Measurements from ENCODE around the gene ADAMTS9. TPM values are rescaled to one million over a fixed set of nuclear protein-coding genes. Genes with fewer than 3 reads are reported as not detected.

The ADAMTS9 gene
- total RNA-seq, 1 experiment from 2014 or later = 1.8 TPM

DNA sequence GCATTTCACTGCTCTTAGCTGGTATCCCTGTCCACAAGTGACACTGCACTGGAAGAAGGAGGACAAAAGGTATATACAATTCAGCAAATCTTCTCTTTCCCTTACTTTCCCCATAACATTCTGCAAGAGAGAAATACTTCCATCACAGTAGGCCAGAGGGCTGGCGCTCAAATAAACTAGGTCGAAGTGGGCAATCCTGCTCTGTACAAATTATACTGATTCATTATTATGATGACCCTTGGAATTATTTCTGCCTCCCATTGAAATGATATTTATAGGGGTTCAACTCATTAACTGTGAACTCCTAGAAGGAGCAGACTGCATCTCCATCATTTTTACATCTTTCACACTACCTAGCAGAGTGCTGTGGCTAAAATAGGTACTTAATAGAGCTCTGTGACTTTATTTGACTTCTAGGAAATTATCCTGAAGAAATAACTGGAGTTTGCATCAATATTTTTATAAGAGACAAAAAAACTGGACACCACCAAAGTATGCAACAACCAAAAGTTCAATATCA, 80.7 kb downstream of the ADAMTS9 start:
- Mint-ChIP-seq H3K4me3 (ENCODE audit: unreplicated experiment) (no peak overlapping the region), H3K9me3 (ENCODE audit: unreplicated experiment) (no peaks in the 10 kb centered on the region), H3K27ac (ENCODE audit: low read depth, unreplicated experiment) (no peak overlapping the region), H3K36me3 (ENCODE audit: insufficient read depth, unreplicated experiment) (no peaks in the 10 kb centered on the region), H3K27me3 (ENCODE audit: insufficient read depth, unreplicated experiment) (no peaks in the 10 kb centered on the region), H3K4me1 (ENCODE audit: insufficient read depth, unreplicated experiment) (no peaks in the 10 kb centered on the region)
- no TSS peak for BruUV-seq (replicated peaks)
- POLR2A ChIA-PET = no interaction called here
- DNase-seq (ENCODE audit: unreplicated experiment) = no peak
- TF ChIP-seq, protein P1, sequence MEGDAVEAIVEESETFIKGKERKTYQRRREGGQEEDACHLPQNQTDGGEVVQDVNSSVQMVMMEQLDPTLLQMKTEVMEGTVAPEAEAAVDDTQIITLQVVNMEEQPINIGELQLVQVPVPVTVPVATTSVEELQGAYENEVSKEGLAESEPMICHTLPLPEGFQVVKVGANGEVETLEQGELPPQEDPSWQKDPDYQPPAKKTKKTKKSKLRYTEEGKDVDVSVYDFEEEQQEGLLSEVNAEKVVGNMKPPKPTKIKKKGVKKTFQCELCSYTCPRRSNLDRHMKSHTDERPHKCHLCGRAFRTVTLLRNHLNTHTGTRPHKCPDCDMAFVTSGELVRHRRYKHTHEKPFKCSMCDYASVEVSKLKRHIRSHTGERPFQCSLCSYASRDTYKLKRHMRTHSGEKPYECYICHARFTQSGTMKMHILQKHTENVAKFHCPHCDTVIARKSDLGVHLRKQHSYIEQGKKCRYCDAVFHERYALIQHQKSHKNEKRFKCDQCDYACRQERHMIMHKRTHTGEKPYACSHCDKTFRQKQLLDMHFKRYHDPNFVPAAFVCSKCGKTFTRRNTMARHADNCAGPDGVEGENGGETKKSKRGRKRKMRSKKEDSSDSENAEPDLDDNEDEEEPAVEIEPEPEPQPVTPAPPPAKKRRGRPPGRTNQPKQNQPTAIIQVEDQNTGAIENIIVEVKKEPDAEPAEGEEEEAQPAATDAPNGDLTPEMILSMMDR (IDR thresholded peaks at IDR 0.05; ENCODE audit: unreplicated experiment) = no peak
- CTCF ChIA-PET = interaction anchor here (0.7 kb wide), 1 partner anchor 74 kb away, joined by 3 read pairs; no protein-coding TSS in a partner anchor
- intact Hi-C loops (cut with micrococcal nuclease) = no loop called here

DNA sequence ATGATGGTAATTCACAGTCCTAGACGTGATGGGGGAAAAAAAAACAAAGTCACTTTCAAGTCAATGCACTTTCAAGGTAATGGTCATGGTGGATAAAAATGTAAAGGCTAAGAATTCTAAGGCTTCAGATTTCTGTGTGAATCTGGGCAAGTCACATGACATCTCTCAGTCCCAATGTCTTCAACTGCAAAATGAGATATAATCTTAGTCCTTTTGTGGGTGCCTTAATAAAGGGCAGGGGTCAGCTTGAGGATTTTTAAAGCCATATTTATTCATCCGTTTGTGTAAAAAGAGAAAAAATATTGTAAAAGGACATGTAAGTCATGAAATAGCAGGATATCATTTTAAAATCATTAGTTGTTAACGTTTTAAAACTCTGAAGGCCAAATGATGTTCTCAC, 83.5 kb downstream of the ADAMTS9 start:
- Mint-ChIP-seq H3K4me3 (ENCODE audit: unreplicated experiment) (no peak overlapping the region), H3K27me3 (ENCODE audit: insufficient read depth, unreplicated experiment) (no peaks in the 10 kb centered on the region), H3K4me1 (ENCODE audit: insufficient read depth, unreplicated experiment) (no peaks in the 10 kb centered on the region), H3K36me3 (ENCODE audit: insufficient read depth, unreplicated experiment) (no peaks in the 10 kb centered on the region), H3K9me3 (ENCODE audit: unreplicated experiment) (no peaks in the 10 kb centered on the region), H3K27ac (ENCODE audit: low read depth, unreplicated experiment) (no peak overlapping the region)
- BruUV-seq (replicated peaks) = no TSS peak
- ChIA-PET POLR2A (no interaction called here), CTCF (no interaction called here)
- intact Hi-C loops (cut with micrococcal nuclease) = no loop called here
- TF ChIP-seq, protein P1 (IDR thresholded peaks at IDR 0.05; ENCODE audit: unreplicated experiment) = no peak
- no peak for DNase-seq (ENCODE audit: unreplicated experiment)

DNA sequence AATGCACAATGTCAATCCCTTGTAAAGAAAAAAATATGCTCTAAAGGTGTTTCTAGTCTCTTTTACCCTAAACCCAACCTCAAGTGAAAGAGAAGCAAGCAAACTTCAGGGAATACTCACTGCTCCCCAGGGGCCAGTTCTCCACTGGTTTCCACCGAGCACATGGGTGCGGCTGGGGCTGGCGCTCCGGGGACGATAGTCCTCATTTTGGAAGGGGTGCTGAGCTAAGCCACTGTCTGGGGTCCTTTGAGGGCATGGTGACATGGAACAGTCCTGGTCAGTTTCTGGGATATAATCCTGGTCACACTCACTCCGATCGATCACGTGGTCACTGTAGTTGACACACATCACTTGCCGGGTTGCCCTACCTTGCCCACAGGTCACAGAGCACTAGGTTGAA, 86.0 kb downstream of the ADAMTS9 start:
- CTCF ChIA-PET = interaction anchor here (1.1 kb wide), 1 partner anchor 37 kb away, joined by 3 read pairs; no protein-coding TSS in a partner anchor
- no peak overlapping the region for H3K27ac Mint-ChIP-seq (ENCODE audit: low read depth, unreplicated experiment)
- H3K9me3 Mint-ChIP-seq (ENCODE audit: unreplicated experiment) = no peaks in the 10 kb centered on the region
- H3K27me3 Mint-ChIP-seq (ENCODE audit: insufficient read depth, unreplicated experiment) = no peaks in the 10 kb centered on the region
- no peak overlapping the region for H3K4me3 Mint-ChIP-seq (ENCODE audit: unreplicated experiment)
- POLR2A ChIA-PET = no interaction called here
- peaks cover 8% of the 10 kb centered on the region for H3K36me3 Mint-ChIP-seq (ENCODE audit: insufficient read depth, unreplicated experiment)
- DNase-seq (ENCODE audit: unreplicated experiment) = no peak
- TF ChIP-seq, protein P1 (IDR thresholded peaks at IDR 0.05; ENCODE audit: unreplicated experiment) = no peak
- BruUV-seq (replicated peaks) = no TSS peak
- H3K4me1 Mint-ChIP-seq (ENCODE audit: insufficient read depth, unreplicated experiment) = no peaks in the 10 kb centered on the region
- intact Hi-C loops (cut with micrococcal nuclease) = no loop called here

DNA sequence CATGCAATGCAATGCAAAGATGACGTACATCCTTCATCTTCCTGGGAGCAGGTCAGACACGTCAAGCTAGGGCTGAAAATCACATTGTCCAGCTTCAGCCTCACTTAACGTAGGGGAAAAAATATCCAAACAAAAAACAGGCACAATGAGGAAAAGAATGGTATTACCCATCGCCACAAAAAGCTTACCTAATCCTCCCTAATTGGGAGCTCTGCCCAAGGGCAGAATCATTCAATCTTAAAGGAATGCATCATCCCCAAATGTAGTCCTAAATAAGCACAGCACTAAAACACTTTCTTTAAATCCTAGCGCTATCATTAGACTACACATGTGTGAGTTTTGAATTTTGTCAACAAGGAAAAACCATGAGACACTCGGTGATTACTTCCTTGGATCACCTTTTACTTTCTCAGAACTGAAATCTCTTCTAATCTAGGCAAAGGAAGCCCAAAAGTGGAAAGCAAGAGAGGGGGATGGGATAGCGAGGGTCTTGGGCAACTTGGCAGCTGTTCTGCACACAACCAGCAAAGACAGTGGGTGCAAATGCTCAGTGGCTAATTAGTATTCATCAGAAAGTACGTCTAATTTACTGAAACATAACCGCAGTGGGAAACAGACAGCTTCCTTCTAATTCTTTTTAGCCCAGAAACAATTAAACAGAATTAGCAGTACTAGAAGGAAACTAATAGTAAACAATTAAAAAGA, 87.4 kb downstream of the ADAMTS9 start:
- Mint-ChIP-seq H3K36me3 (ENCODE audit: insufficient read depth, unreplicated experiment) (peaks cover 8% of the 10 kb centered on the region), H3K27ac (ENCODE audit: low read depth, unreplicated experiment) (no peak overlapping the region), H3K4me3 (ENCODE audit: unreplicated experiment) (no peak overlapping the region), H3K27me3 (ENCODE audit: insufficient read depth, unreplicated experiment) (no peaks in the 10 kb centered on the region), H3K4me1 (ENCODE audit: insufficient read depth, unreplicated experiment) (peaks cover 4% of the 10 kb centered on the region), H3K9me3 (ENCODE audit: unreplicated experiment) (no peaks in the 10 kb centered on the region)
- CTCF ChIA-PET = interaction anchor here (1.1 kb wide), 1 partner anchor 69 kb away, joined by 6 read pairs; no protein-coding TSS in a partner anchor
- BruUV-seq (replicated peaks) = no TSS peak
- intact Hi-C loops (cut with micrococcal nuclease) = no loop called here
- TF ChIP-seq, protein P1 (IDR thresholded peaks at IDR 0.05; ENCODE audit: unreplicated experiment) = no peak
- no peak for DNase-seq (ENCODE audit: unreplicated experiment)
- POLR2A ChIA-PET = no interaction called here

Measured in MCF 10A (cell line).